Calu3 (cell line): ENCODE measurements around the gene MYADM. TPM values are rescaled to one million over a fixed set of nuclear protein-coding genes. Genes with fewer than 3 reads are reported as not detected.
A peak's percentile ranks its signal among the peaks of the same experiment; 100 is the strongest.

ENCODE experiments used
- BruUV-seq: library from RNA; stranded (reverse); fragments of 400-500 nt; replicated peaks from 2 replicates; lab custom pipeline; 2021; lab: Mats Ljungman, UMichigan
- CTCF ChIA-PET: fragments of 300-600 bp; sonication (Branson Sonifier 250); formaldehyde crosslinking; loops from one replicate; lab custom pipeline; 2022; ENCODE audit warnings: antibody characterized with exemption; lab: Charles Lee
- DNase-seq: peaks from one replicate; pipeline ENCODE4 v3.0.0; 2022
- H3K27ac Mint-ChIP-seq: one replicate; pipeline ENCODE4 v1.8.0; 2022; ENCODE audit warnings: mixed read lengths; ENCODE audit not compliant: unreplicated experiment
- H3K27me3 Mint-ChIP-seq: one replicate; pipeline ENCODE4 v1.8.0; 2022; ENCODE audit warnings: mixed read lengths; ENCODE audit not compliant: unreplicated experiment
- H3K36me3 Mint-ChIP-seq: one replicate; pipeline ENCODE4 v1.8.0; 2022; ENCODE audit warnings: mild to moderate bottlenecking, moderate library complexity, mixed read lengths; ENCODE audit not compliant: insufficient read depth, unreplicated experiment
- H3K4me1 Mint-ChIP-seq: one replicate; pipeline ENCODE4 v1.8.0; 2022; ENCODE audit warnings: mild to moderate bottlenecking, low read depth, mixed read lengths; ENCODE audit not compliant: unreplicated experiment
- H3K4me3 Mint-ChIP-seq: one replicate; pipeline ENCODE4 v1.8.0; 2022; ENCODE audit warnings: mild to moderate bottlenecking, low read depth, moderate library complexity, mixed read lengths; ENCODE audit not compliant: unreplicated experiment
- H3K9me3 Mint-ChIP-seq: one replicate; pipeline ENCODE4 v1.8.0; 2022; ENCODE audit warnings: low read depth, mixed read lengths; ENCODE audit not compliant: unreplicated experiment
- CTCF ChIP-seq: fragments of 200-600 bp; IDR thresholded peaks from one replicate; pipeline ENCODE4 v1.8.0; 2022; ENCODE audit warnings: antibody characterized with exemption; ENCODE audit not compliant: unreplicated experiment
- intact Hi-C: fragments of 100-400 bp; cut with micrococcal nuclease; formaldehyde crosslinking; loops from one replicate; pipeline ENCODE4 v1.10.0; 2022; ENCODE audit not compliant: unreplicated experiment
- total RNA-seq: library from RNA; stranded (reverse); gene quantifications from 2 replicates; pipeline ENCODE4 v1.2.3, GENCODE V29; 2022

MYADM gene
- total RNA-seq, 1 experiment from 2014 or later: 464 TPM

- peaks cover 100% of the 10 kb centered on the region for H3K36me3 Mint-ChIP-seq
Measured at GRCh38 chr19:53871454-53871853, 3.8 kb downstream of the MYADM start.

GRCh38 chr19:53872762-53873161 is 5.1 kb downstream of the MYADM start:
- peak overlapping the region; percentile 78 for H3K27ac Mint-ChIP-seq
- no TSS peak for BruUV-seq
- peaks cover 100% of the 10 kb centered on the region for H3K36me3 Mint-ChIP-seq
- no peak for DNase-seq
- H3K27me3 Mint-ChIP-seq: no peaks in the 10 kb centered on the region
- intact Hi-C loops: no loop called here
- H3K4me1 Mint-ChIP-seq: peaks cover 57% of the 10 kb centered on the region
- no peaks in the 10 kb centered on the region for H3K9me3 Mint-ChIP-seq
- peak overlapping the region; percentile 74 for H3K4me3 Mint-ChIP-seq
- no peak for TF ChIP-seq CTCF
- CTCF ChIA-PET: no interaction called here

More at GRCh38 chr19:53871454-53871853, 3.8 kb downstream of the MYADM start:
- H3K9me3 Mint-ChIP-seq: no peaks in the 10 kb centered on the region
- no peak for DNase-seq
- no TSS peak for BruUV-seq
- peaks cover 47% of the 10 kb centered on the region for H3K4me1 Mint-ChIP-seq
- intact Hi-C loops: no loop called here
- TF ChIP-seq CTCF: no peak
- peak overlapping the region; percentile 89 for H3K27ac Mint-ChIP-seq
- no peaks in the 10 kb centered on the region for H3K27me3 Mint-ChIP-seq
- CTCF ChIA-PET: interaction anchor here (0.6 kb wide), 1 partner anchor 138 kb away, joined by 5 read pairs; no protein-coding TSS in a partner anchor
- H3K4me3 Mint-ChIP-seq: peak overlapping the region; percentile 74

- CTCF ChIA-PET: no interaction called here
- DNase-seq: peak; percentile 10
- BruUV-seq: no TSS peak
- peaks cover 57% of the 10 kb centered on the region for H3K4me1 Mint-ChIP-seq
- peak overlapping the region; percentile 78 for H3K27ac Mint-ChIP-seq
- H3K4me3 Mint-ChIP-seq: peak overlapping the region; percentile 43
- H3K9me3 Mint-ChIP-seq: no peaks in the 10 kb centered on the region
- H3K27me3 Mint-ChIP-seq: no peaks in the 10 kb centered on the region
- TF ChIP-seq CTCF: no peak
- intact Hi-C loops: no loop called here
- peaks cover 88% of the 10 kb centered on the region for H3K36me3 Mint-ChIP-seq
Measured at GRCh38 chr19:53873773-53874605, 6.3 kb downstream of the MYADM start.

- no peaks in the 10 kb centered on the region for H3K27me3 Mint-ChIP-seq
- H3K4me3 Mint-ChIP-seq: peak overlapping the region; percentile 43
- intact Hi-C loops: no loop called here
- DNase-seq: no peak
- H3K36me3 Mint-ChIP-seq: peaks cover 82% of the 10 kb centered on the region
- H3K9me3 Mint-ChIP-seq: no peaks in the 10 kb centered on the region
- CTCF ChIA-PET: no interaction called here
- peak overlapping the region; percentile 78 for H3K27ac Mint-ChIP-seq
- TF ChIP-seq CTCF: no peak
- peaks cover 57% of the 10 kb centered on the region for H3K4me1 Mint-ChIP-seq
- no TSS peak for BruUV-seq
Measured at GRCh38 chr19:53874606-53874990, 6.9 kb downstream of the MYADM start.
